Measurements from ENCODE around the gene ANO6.
"Not testable (repeated sequence)": the region's sequence is repeated elsewhere in the genome, so short reads cannot be mapped to it uniquely, and the experiment has no call there.

ANO6 gene

GRCh38 chr12:45312012-45312411 is 96.1 kb downstream of the ANO6 start:
- DNase-seq (ENCODE audit: low spot score): no peak

GRCh38 chr12:45314770-45315169 is 98.9 kb downstream of the ANO6 start:
- DNase-seq (ENCODE audit: low spot score): no peak

- DNase-seq (ENCODE audit: low spot score): no peak
Measured at GRCh38 chr12:45315462-45315861, 99.6 kb downstream of the ANO6 start.

- DNase-seq (ENCODE audit: low spot score): not testable (repeated sequence)
Measured at GRCh38 chr12:45317261-45317660, 101.4 kb downstream of the ANO6 start.

- no peak for DNase-seq (ENCODE audit: low spot score)
Measured at GRCh38 chr12:45322810-45323209, 106.9 kb downstream of the ANO6 start.

GRCh38 chr12:45324391-45324790 is 108.5 kb downstream of the ANO6 start:
- no peak for DNase-seq (ENCODE audit: low spot score)

GRCh38 chr12:45326358-45326975 is 110.6 kb downstream of the ANO6 start:
- no peak for DNase-seq (ENCODE audit: low spot score)

GRCh38 chr12:45327823-45328383 is 112.0 kb downstream of the ANO6 start:
- no peak for DNase-seq (ENCODE audit: low spot score)

- DNase-seq (ENCODE audit: low spot score): no peak
Measured at GRCh38 chr12:45329238-45329637, 113.3 kb downstream of the ANO6 start.

GRCh38 chr12:45329702-45330101 is 113.8 kb downstream of the ANO6 start:
- no peak for DNase-seq (ENCODE audit: low spot score)

- DNase-seq (ENCODE audit: low spot score): no peak
Measured at GRCh38 chr12:45331552-45331951, 115.7 kb downstream of the ANO6 start.

- no peak for DNase-seq (ENCODE audit: low spot score)
Measured at GRCh38 chr12:45334396-45334795, 118.5 kb downstream of the ANO6 start.

- DNase-seq (ENCODE audit: low spot score): no peak
Measured at GRCh38 chr12:45336331-45336730, 120.4 kb downstream of the ANO6 start.

GRCh38 chr12:45336762-45337596 is 121.1 kb downstream of the ANO6 start:
- no peak for DNase-seq (ENCODE audit: low spot score)

GRCh38 chr12:45337835-45338234 is 121.9 kb downstream of the ANO6 start:
- DNase-seq (ENCODE audit: low spot score): no peak

- no peak for DNase-seq (ENCODE audit: low spot score)
Measured at GRCh38 chr12:45338272-45338671, 122.4 kb downstream of the ANO6 start.

GRCh38 chr12:45339035-45339434 is 123.1 kb downstream of the ANO6 start:
- DNase-seq (ENCODE audit: low spot score): no peak

GRCh38 chr12:45342171-45342570 is 126.3 kb downstream of the ANO6 start:
- DNase-seq (ENCODE audit: low spot score): no peak

GRCh38 chr12:45342848-45343247 is 127.0 kb downstream of the ANO6 start:
- DNase-seq (ENCODE audit: low spot score): no peak

GRCh38 chr12:45343269-45344051 is 127.6 kb downstream of the ANO6 start:
- DNase-seq (ENCODE audit: low spot score): no peak

GRCh38 chr12:45348311-45348710 is 132.4 kb downstream of the ANO6 start:
- no peak for DNase-seq (ENCODE audit: low spot score)

GRCh38 chr12:45348986-45349385 is 133.1 kb downstream of the ANO6 start:
- DNase-seq (ENCODE audit: low spot score): no peak

- DNase-seq (ENCODE audit: low spot score): no peak
Measured at GRCh38 chr12:45349916-45350315, 134.0 kb downstream of the ANO6 start.

Data from hematopoietic multipotent progenitor cell treated with erythropoietin and hydrocortisone succinate and interleukin-3 and kit ligand, for 15 days (in vitro differentiated cells).